Measurements from ENCODE around the gene CIRBP. TPM values are rescaled to one million over a fixed set of nuclear protein-coding genes. Genes with fewer than 3 reads are reported as not detected.
A peak's percentile ranks its signal among the peaks of the same experiment; 100 is the strongest.

The CIRBP gene
- polyA plus RNA-seq, 1 donor from 2014 or later = 377 TPM

- no peak overlapping the region for H3K4me3 Mint-ChIP-seq
- H3K27ac Mint-ChIP-seq = no peak overlapping the region
- peaks cover 4 to 12% (median 10%) of the 10 kb centered on the region in 3 donors for H3K4me1 Mint-ChIP-seq
- H3K27me3 Mint-ChIP-seq = peaks cover 8% of the 10 kb centered on the region
- peaks cover 2% of the 10 kb centered on the region for H3K36me3 Mint-ChIP-seq
- peaks cover 0 to 2% (median 0%) of the 10 kb centered on the region in 3 donors for H3K9me3 Mint-ChIP-seq
Observed at GRCh38 chr19:1236576-1236975, 32.6 kb upstream of the CIRBP start.

DNA sequence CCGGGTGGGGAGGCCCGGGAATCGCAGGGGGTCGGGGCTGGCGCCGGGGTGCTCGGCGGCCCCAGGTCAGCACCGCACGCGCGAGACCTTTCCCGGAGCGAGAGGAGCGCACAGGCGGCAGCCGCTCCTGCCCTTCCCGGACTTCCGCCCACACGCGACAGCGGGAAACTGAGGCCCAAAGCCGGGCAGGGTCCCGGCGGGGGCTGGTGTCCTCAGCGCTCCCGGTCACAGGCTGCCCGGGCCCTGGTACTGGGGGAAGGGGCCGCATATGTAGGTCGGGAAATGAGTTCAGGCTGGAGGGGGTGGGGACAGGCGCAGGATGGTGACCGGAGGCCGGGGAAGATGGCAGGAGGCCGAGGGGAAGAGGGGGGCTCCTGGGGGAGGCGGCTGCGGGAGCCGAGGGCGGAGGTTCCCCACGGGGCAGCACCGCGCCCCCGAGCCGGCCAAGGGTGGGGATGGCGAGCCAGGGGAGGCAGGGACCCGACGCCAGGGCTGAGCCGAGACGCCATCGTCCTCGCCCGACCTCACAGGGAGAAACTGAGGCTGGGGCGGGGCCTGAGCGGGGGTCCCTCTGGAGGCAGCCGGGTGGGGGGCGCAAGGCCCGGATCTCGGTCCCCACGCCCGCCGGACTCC is 32.0 kb upstream of the CIRBP start:
- Mint-ChIP-seq H3K4me3 (no peak overlapping the region), H3K27ac (no peak overlapping the region), H3K27me3 (peaks cover 8% of the 10 kb centered on the region), H3K9me3 (peaks cover 0 to 2% (median 0%) of the 10 kb centered on the region in 3 donors), H3K36me3 (peaks cover 2% of the 10 kb centered on the region), H3K4me1 (peaks cover 5 to 13% (median 11%) of the 10 kb centered on the region in 3 donors)

DNA sequence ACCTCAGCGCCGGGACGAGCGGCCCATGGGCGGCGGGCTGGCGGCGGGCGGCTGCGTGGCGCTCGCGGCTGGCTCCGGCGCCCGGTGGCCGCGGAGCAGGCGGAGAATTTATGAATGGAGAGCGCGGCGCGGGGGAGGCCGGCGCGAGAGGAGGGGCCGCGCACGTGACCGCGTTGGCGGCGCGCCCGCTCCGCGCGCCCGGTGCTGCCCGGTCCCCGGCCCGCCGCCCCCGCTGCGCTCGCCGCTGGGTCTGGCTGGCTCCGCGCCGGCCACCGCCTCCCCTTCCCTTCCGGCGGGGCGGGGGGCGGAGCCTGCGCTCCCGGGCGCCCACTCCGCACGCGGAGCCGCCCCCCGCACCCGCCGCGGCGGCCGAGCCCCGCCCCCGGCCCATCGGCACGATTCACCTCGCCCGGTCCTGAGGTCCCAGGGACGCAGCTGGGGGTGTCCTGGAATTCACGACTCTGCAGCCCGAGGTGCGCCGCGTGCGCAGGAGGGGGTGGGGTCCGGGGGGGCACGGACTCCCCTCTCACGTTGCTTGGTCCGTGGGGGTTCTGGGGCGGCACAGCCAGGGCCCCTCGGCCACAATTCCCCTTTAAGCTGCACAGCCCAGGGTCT is 31.3 kb upstream of the CIRBP start, which contains the start of gene CBARP:
Gene CBARP (minus strand): TSS at position 252 of the 615 bp plus-strand sequence. CDS start 1,905 bp downstream, outside the sequence.
- H3K4me3 Mint-ChIP-seq = peak within 1 kb of the TSS; percentile 84 to 94 (median 88)
- peaks cover 0 to 2% (median 0%) of the 10 kb centered on the region in 3 donors for H3K9me3 Mint-ChIP-seq
- peak within 1 kb of the TSS; percentile 63 to 95 (median 71) for H3K27ac Mint-ChIP-seq
- H3K4me1 Mint-ChIP-seq = peaks cover 5 to 13% (median 12%) of the 10 kb centered on the region in 3 donors
- H3K36me3 Mint-ChIP-seq = peaks cover 2% of the 10 kb centered on the region
- peaks cover 8% of the 10 kb centered on the region for H3K27me3 Mint-ChIP-seq

DNA sequence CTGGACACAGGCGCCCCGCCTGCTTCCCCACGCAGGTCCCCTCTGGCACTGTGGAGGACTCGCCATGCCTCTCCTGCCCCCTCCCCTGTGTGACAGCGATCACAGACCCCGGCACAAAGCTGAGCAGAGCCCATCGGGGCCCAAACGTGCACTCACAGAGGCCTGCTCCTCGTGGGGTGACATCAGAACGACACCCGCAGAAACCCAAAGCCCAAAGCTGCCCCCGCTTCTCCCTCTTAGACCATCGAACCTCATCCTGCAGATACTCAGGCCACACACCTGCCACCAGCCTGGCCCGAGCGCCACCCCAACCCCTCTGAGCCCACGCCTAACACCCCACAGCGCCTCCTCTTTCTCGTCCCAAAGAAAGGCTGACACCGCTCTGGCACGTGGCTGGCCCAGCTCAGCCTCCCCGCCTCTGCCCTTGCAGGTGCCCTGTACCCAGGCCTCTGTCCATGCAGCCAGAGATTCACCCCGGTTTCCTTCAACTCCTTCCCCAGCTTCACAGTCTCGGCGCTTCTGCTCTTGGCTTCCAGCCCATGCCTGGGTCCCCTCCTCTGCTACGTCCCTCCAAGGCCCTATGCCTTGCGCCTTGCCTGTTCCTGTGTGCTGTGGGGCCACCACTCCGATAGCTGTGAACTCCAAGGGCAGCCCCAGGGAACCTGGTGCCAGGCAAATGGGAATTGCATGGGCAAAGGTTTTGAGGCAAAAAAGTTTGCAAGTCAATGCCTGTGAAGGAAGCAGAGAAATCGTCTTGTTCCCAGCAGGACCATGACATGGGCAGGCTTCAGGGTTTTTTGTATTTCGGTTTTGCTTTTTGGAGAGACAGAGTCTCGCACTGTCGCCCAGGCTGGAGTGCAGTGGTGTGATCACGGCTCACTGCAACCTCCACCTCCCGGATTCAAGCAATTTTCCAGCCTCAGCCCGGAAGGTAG is 30.5 kb upstream of the CIRBP start:
- Mint-ChIP-seq H3K27me3 (peaks cover 8% of the 10 kb centered on the region), H3K4me3 (peak overlapping the region; percentile 84 to 94 (median 88)), H3K36me3 (peaks cover 2% of the 10 kb centered on the region), H3K4me1 (peaks cover 5 to 18% (median 13%) of the 10 kb centered on the region in 3 donors), H3K9me3 (peaks cover 0 to 2% (median 0%) of the 10 kb centered on the region in 3 donors), H3K27ac (peak overlapping the region; percentile 63 to 95 (median 71))

DNA sequence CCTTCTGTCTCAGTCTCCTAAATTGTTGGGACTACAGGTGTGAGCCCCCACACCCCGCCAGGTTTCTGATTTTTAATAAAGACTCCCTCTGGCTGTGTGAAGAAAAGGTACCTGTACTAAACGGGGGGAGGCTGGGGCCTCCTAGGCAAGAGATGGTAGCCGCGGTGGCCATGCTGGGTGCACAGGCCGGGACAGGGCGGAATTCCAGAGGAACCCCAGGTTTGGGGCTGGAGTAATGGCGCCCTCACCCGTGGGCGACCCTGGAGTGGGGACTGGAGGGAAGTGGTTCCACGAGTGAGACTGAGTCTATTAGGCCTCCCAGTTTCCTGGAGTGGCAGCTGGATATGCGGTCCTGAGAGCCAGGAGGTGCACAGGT is 29.7 kb upstream of the CIRBP start:
- peaks cover 6 to 18% (median 13%) of the 10 kb centered on the region in 3 donors for H3K4me1 Mint-ChIP-seq
- peaks cover 8% of the 10 kb centered on the region for H3K27me3 Mint-ChIP-seq
- H3K9me3 Mint-ChIP-seq = peaks cover 0 to 2% (median 0%) of the 10 kb centered on the region in 3 donors
- H3K27ac Mint-ChIP-seq = peak overlapping the region; percentile 63 to 95 (median 71)
- peaks cover 2% of the 10 kb centered on the region for H3K36me3 Mint-ChIP-seq
- H3K4me3 Mint-ChIP-seq = peak overlapping the region; percentile 55 to 90 (median 76)

GRCh38 chr19:1239796-1240737 is 29.1 kb upstream of the CIRBP start:
- peaks cover 8% of the 10 kb centered on the region for H3K27me3 Mint-ChIP-seq
- H3K36me3 Mint-ChIP-seq = peaks cover 2% of the 10 kb centered on the region
- H3K4me1 Mint-ChIP-seq = peaks cover 10 to 20% (median 15%) of the 10 kb centered on the region in 3 donors
- peaks cover 0 to 2% (median 0%) of the 10 kb centered on the region in 3 donors for H3K9me3 Mint-ChIP-seq
- peak overlapping the region in 2 of 3 donors; percentile 63 to 95 for H3K27ac Mint-ChIP-seq
- peak overlapping the region in 3 of 4 donors; percentile 59 to 87 (median 74) for H3K4me3 Mint-ChIP-seq

DNA sequence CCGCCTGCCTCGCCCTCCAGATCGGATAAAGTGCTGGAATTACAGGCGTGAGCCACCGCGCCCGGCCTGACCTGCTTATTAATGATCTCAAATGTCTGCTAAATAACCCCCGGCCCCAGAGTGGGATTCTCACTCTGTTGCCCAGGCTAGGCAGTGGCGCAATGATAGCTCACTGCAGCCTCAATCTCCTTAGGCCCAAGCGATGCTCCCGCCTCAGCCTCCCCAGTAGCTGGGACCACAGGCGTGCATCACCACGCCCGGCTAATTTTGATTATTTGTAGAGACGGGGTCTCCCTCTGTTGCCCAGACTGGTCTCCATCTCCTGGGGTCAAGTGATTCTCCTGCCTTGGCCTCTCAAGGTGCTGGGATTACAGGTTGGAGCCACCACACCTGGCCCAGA is 28.2 kb upstream of the CIRBP start:
- Mint-ChIP-seq H3K9me3 (peaks cover 0 to 2% (median 0%) of the 10 kb centered on the region in 3 donors), H3K36me3 (peaks cover 2% of the 10 kb centered on the region), H3K4me1 (peaks cover 10 to 20% (median 15%) of the 10 kb centered on the region in 3 donors), H3K4me3 (peak overlapping the region in 3 of 4 donors; percentile 83 to 95 (median 89)), H3K27me3 (peaks cover 8% of the 10 kb centered on the region), H3K27ac (peak overlapping the region; percentile 81 to 97 (median 95))

- H3K4me3 Mint-ChIP-seq = peak within 1 kb of the TSS; percentile 86 to 96 (median 92)
- H3K9me3 Mint-ChIP-seq = peaks cover 0 to 2% (median 0%) of the 10 kb centered on the region in 3 donors
- peak within 1 kb of the TSS; percentile 81 to 97 (median 95) for H3K27ac Mint-ChIP-seq
- H3K36me3 Mint-ChIP-seq = peaks cover 2% of the 10 kb centered on the region
- peaks cover 10 to 24% (median 17%) of the 10 kb centered on the region in 3 donors for H3K4me1 Mint-ChIP-seq
- peaks cover 8% of the 10 kb centered on the region for H3K27me3 Mint-ChIP-seq
Observed at GRCh38 chr19:1241417-1242095, 27.6 kb upstream of the CIRBP start, which contains the start of gene ATP5F1D. Gene ATP5F1D, plus strand, starts transcription at chr19:1241751. Its CDS starts 100 bp downstream, at chr19:1241851.

DNA sequence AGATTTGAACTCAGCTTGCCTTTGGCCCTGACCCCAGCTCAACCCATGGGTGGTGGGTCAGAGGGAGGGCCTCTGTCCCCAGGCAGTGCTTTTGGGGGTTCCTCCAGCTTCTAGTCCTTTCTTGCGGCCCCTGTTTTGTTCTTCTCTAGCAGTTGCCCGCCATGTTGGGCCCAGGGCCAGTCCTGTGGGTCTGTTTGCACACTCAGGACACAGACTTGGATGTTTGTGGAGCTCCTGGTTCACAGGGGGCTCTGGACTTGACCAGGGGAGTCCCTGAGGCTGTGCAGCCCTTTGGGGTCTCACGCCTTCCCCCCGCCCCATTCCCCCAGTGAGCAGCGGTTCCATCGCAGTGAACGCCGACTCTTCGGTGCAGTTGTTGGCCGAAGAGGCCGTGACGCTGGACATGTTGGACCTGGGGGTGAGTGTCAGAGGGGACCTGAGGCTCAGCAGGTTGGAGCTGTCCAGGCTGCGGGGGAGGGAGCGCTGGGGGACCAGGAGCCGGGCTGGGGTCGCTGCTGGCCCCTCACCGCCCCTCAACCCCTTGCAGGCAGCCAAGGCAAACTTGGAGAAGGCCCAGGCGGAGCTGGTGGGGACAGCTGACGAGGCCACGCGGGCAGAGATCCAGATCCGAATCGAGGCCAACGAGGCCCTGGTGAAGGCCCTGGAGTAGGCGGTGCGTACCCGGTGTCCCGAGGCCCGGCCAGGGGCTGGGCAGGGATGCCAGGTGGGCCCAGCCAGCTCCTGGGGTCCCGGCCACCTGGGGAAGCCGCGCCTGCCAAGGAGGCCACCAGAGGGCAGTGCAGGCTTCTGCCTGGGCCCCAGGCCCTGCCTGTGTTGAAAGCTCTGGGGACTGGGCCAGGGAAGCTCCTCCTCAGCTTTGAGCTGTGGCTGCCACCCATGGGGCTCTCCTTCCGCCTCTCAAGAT is 25.1 kb upstream of the CIRBP start:
- H3K36me3 Mint-ChIP-seq = peaks cover 2% of the 10 kb centered on the region
- H3K4me1 Mint-ChIP-seq = peaks cover 10 to 19% (median 11%) of the 10 kb centered on the region in 3 donors
- peak overlapping the region; percentile 83 to 100 (median 87) for H3K27ac Mint-ChIP-seq
- no peaks in the 10 kb centered on the region for H3K9me3 Mint-ChIP-seq
- peaks cover 2% of the 10 kb centered on the region for H3K27me3 Mint-ChIP-seq
- H3K4me3 Mint-ChIP-seq = peak overlapping the region; percentile 80 to 96 (median 90)

GRCh38 chr19:1244693-1245451 is 24.3 kb upstream of the CIRBP start:
- H3K4me3 Mint-ChIP-seq = peak overlapping the region; percentile 80 to 96 (median 90)
- H3K4me1 Mint-ChIP-seq = peaks cover 8 to 17% (median 14%) of the 10 kb centered on the region in 3 donors
- H3K9me3 Mint-ChIP-seq = no peaks in the 10 kb centered on the region
- H3K27me3 Mint-ChIP-seq = peaks cover 2% of the 10 kb centered on the region
- peaks cover 2% of the 10 kb centered on the region for H3K36me3 Mint-ChIP-seq
- H3K27ac Mint-ChIP-seq = peak overlapping the region; percentile 83 to 100 (median 87)

GRCh38 chr19:1245494-1246264 is 23.5 kb upstream of the CIRBP start:
- Mint-ChIP-seq H3K36me3 (peaks cover 2% of the 10 kb centered on the region), H3K4me3 (peak overlapping the region in 1 of 4 donors; percentile 76), H3K27ac (peak overlapping the region in 1 of 3 donors; percentile 89), H3K4me1 (peaks cover 8 to 17% (median 14%) of the 10 kb centered on the region in 3 donors), H3K27me3 (peaks cover 2% of the 10 kb centered on the region), H3K9me3 (no peaks in the 10 kb centered on the region)

Data from IgD-negative memory B cell (primary cell).